CD14-positive monocyte (primary cell): Measurements from ENCODE around the gene FGGY. TPM values are rescaled to one million over a fixed set of nuclear protein-coding genes. Genes with fewer than 3 reads are reported as not detected.

Source experiments
- DNase-seq, 3 donors: peaks; one replicate each; pipeline ENCODE4 v3.0.0-alpha.2; 2011 to 2022
- H2AFZ ChIP-seq: 2 replicates; pipeline ENCODE4 v1.6.0; 2012; ENCODE audit warnings: mild to moderate bottlenecking, low read depth, low read length, inconsistent platforms; ENCODE audit not compliant: insufficient read depth, poor library complexity, severe bottlenecking
- H3K27ac ChIP-seq, 2 donors: 1 replicate in 1 of 2; 2 replicates in 1 of 2; pipeline ENCODE4 v1.5.1; 2012 to 2013; ENCODE audit warnings: low read length in 2 of 2, control low read depth in 1 of 2, inconsistent platforms in 1 of 2, low read depth in 1 of 2, mild to moderate bottlenecking in 1 of 2
- H3K27me3 ChIP-seq, 2 donors: one replicate each; pipeline versions ENCODE4 v1.6.0 to v1.6.1; 2011 to 2013; ENCODE audit warnings: low read length in 2 of 2; ENCODE audit not compliant: control insufficient read depth in 2 of 2, insufficient read depth in 2 of 2
- H3K36me3 ChIP-seq, 2 donors: replicated peaks in 1 of 2; 1 replicate in 1 of 2; 2 replicates in 1 of 2; pipeline versions ENCODE4 v1.5.1 to v1.6.1; 2012 to 2013; ENCODE audit warnings: low read length in 2 of 2, control low read depth in 1 of 2, inconsistent platforms in 1 of 2, mild to moderate bottlenecking in 1 of 2; ENCODE audit not compliant: insufficient read depth in 2 of 2, control insufficient read depth in 1 of 2
- H3K4me1 ChIP-seq, 2 donors: 1 replicate in 1 of 2; 2 replicates in 1 of 2; pipeline versions ENCODE4 v1.5.1 to v1.6.1; 2012 to 2013; ENCODE audit warnings: low read length in 2 of 2, control low read depth in 1 of 2, inconsistent platforms in 1 of 2, mild to moderate bottlenecking in 1 of 2, moderate library complexity in 1 of 2; ENCODE audit not compliant: insufficient read depth in 2 of 2, control insufficient read depth in 1 of 2
- H3K4me2 ChIP-seq: replicated peaks from 2 replicates; pipeline ENCODE3; 2012; ENCODE audit warnings: low read length, moderate library complexity, mild to moderate bottlenecking; ENCODE audit not compliant: poor library complexity, severe bottlenecking; ENCODE audit errors: extremely low read depth
- H3K4me3 ChIP-seq, 3 experiments: fragments of 200-600 bp in 1 of 3; sonication (generic) in 1 of 3; replicated peaks in 1 of 3; 1 replicate in 2 of 3; 2 replicates in 1 of 3; pipeline ENCODE4 v1.5.1; 2011 to 2013; ENCODE audit warnings: low read length in 3 of 3, mild to moderate bottlenecking in 3 of 3, control low read depth in 2 of 3, low read depth in 2 of 3, inconsistent platforms in 1 of 3, moderate library complexity in 1 of 3
- H3K79me2 ChIP-seq: 2 replicates; pipeline ENCODE4 v1.6.0; 2012; ENCODE audit warnings: mild to moderate bottlenecking, control low read depth, inconsistent platforms, low read length, moderate library complexity; ENCODE audit not compliant: insufficient read depth
- H3K9ac ChIP-seq: 2 replicates; pipeline ENCODE4 v1.6.0; 2017; ENCODE audit warnings: low read length, mild to moderate bottlenecking; ENCODE audit not compliant: insufficient read depth, poor library complexity, severe bottlenecking
- H3K9me3 ChIP-seq, 2 donors: replicated peaks in 1 of 2; 1 replicate in 1 of 2; 2 replicates in 1 of 2; pipeline versions ENCODE4 v1.5.1 to v1.6.1; 2012 to 2013; ENCODE audit warnings: low read length in 2 of 2, control low read depth in 1 of 2; ENCODE audit not compliant: control insufficient read depth in 1 of 2, insufficient read depth in 1 of 2
- H4K20me1 ChIP-seq: 2 replicates; pipeline ENCODE4 v1.6.0; 2012; ENCODE audit warnings: mild to moderate bottlenecking, low read length, control low read depth, moderate library complexity; ENCODE audit not compliant: insufficient read depth
- H3K27ac Mint-ChIP-seq, 7 donors: one replicate each; pipeline ENCODE4 v1.8.0; 2020; ENCODE audit warnings: mild to moderate bottlenecking in 7 of 7, mixed read lengths in 7 of 7, moderate library complexity in 6 of 7, inconsistent platforms in 2 of 7
- H3K27me3 Mint-ChIP-seq, 3 donors: one replicate each; pipeline ENCODE4 v1.8.0; 2021 to 2022; ENCODE audit warnings: low read depth in 3 of 3, mild to moderate bottlenecking in 3 of 3, mixed read lengths in 3 of 3, moderate library complexity in 3 of 3, inconsistent platforms in 1 of 3
- H3K36me3 Mint-ChIP-seq, 2 donors: one replicate each; pipeline ENCODE4 v1.8.0; 2020; ENCODE audit warnings: mixed read lengths in 2 of 2, inconsistent platforms in 1 of 2, mild to moderate bottlenecking in 1 of 2
- H3K4me1 Mint-ChIP-seq: one replicate; pipeline ENCODE4 v1.8.0; 2020; ENCODE audit warnings: mild to moderate bottlenecking, mixed read lengths
- H3K4me3 Mint-ChIP-seq, 2 donors: one replicate each; pipeline ENCODE4 v1.8.0; 2020; ENCODE audit warnings: mild to moderate bottlenecking in 2 of 2, mixed read lengths in 2 of 2, moderate library complexity in 1 of 2
- H3K9me3 Mint-ChIP-seq, 7 donors: one replicate each; pipeline ENCODE4 v1.8.0; 2020 to 2022; ENCODE audit warnings: mixed read lengths in 7 of 7, mild to moderate bottlenecking in 6 of 7, moderate library complexity in 6 of 7, inconsistent platforms in 2 of 7
- CTCF ChIP-seq: fragments of 200-600 bp; IDR thresholded peaks from one replicate; pipeline ENCODE4 v1.8.0; 2022; ENCODE audit warnings: antibody characterized with exemption, mild to moderate bottlenecking
- WGBS: methylation state at CpG from one replicate; pipeline ENCODE4 v1.1.5; 2013; ENCODE audit warnings: missing lambda C conversion rate; ENCODE audit not compliant: insufficient coverage; 5-methylcytosine and 5-hydroxymethylcytosine counted together
- intact Hi-C, 2 donors: fragments of 100-400 bp; cut with micrococcal nuclease; formaldehyde crosslinking; loops; one replicate each; pipeline versions ENCODE4 v1.15.0 to v1.15.1; 2023
- polyA plus RNA-seq, 3 donors: library from polyadenylated mRNA; depleted of rRNA in 1 of 3; unstranded in 2 of 3; stranded (reverse) in 1 of 3; fragments of 300-500 nt in 2 of 3; fragments of >200 nt in 1 of 3; fragmentation: Illumina TruSeq in 2 of 3; gene quantifications; 1 replicate in 2 of 3; 2 replicates in 1 of 3; pipeline ENCODE4 v1.2.3, GENCODE V29; 2012 to 2021

Gene FGGY
- polyA plus RNA-seq, 3 donors: 2.3 to 4.3 (median 2.9) TPM

- no peak for DNase-seq
- H3K27ac ChIP-seq: no peak overlapping the region
Observed at GRCh38 chr1:59554011-59554663, 257.2 kb downstream of the FGGY start.

GRCh38 chr1:59554752-59555151, 257.9 kb downstream of the FGGY start:
- Histone ChIP-seq H3K9ac (no peak overlapping the region), H3K9me3 (peaks cover 9 to 19% of the 10 kb centered on the region in 2 donors), H3K4me1 (peaks cover 26 to 29% of the 10 kb centered on the region in 2 donors), H2AFZ (no peak overlapping the region), H3K27ac (no peak overlapping the region), H3K4me2 (no peak overlapping the region), H4K20me1 (no peaks in the 10 kb centered on the region), H3K79me2 (no peaks in the 10 kb centered on the region), H3K4me3 (no peak overlapping the region), H3K36me3 (peaks cover 0 to 9% of the 10 kb centered on the region in 2 donors), H3K27me3 (no peaks in the 10 kb centered on the region)
- peaks cover 11 to 23% (median 17%) of the 10 kb centered on the region in 7 donors for H3K9me3 Mint-ChIP-seq
- peaks cover 10 to 11% of the 10 kb centered on the region in 2 donors for H3K36me3 Mint-ChIP-seq
- peaks cover 0 to 3% (median 0%) of the 10 kb centered on the region in 3 donors for H3K27me3 Mint-ChIP-seq
- DNase-seq: no peak
- H3K27ac Mint-ChIP-seq: no peak overlapping the region
- intact Hi-C loops: loop anchor here in 1 of 2 donors (10.0 kb wide), 1 partner anchor 120 kb away; no protein-coding TSS in a partner anchor
- peaks cover 29% of the 10 kb centered on the region for H3K4me1 Mint-ChIP-seq
- no CpG with 5 or more reads among the region's 4 CpGs for WGBS
- TF ChIP-seq CTCF: no peak
- H3K4me3 Mint-ChIP-seq: no peak overlapping the region

More at GRCh38 chr1:59554011-59554663, 257.2 kb downstream of the FGGY start:
- Histone ChIP-seq H3K4me2 (no peak overlapping the region), H3K79me2 (no peaks in the 10 kb centered on the region), H3K4me3 (no peak overlapping the region), H4K20me1 (no peaks in the 10 kb centered on the region), H2AFZ (no peak overlapping the region), H3K36me3 (peaks cover 0 to 9% of the 10 kb centered on the region in 2 donors), H3K27me3 (no peaks in the 10 kb centered on the region), H3K9ac (no peak overlapping the region), H3K4me1 (peaks cover 29 to 35% of the 10 kb centered on the region in 2 donors), H3K9me3 (peaks cover 9 to 19% of the 10 kb centered on the region in 2 donors)
- 100% methylated on average over 1 of the region's 8 CpGs for WGBS
- Mint-ChIP-seq H3K4me3 (no peak overlapping the region), H3K36me3 (peaks cover 10 to 11% of the 10 kb centered on the region in 2 donors), H3K27ac (peak overlapping the region in 4 of 7 donors; percentile 13 to 69 (median 25)), H3K27me3 (peaks cover 0 to 3% (median 0%) of the 10 kb centered on the region in 3 donors), H3K9me3 (peaks cover 11 to 23% (median 16%) of the 10 kb centered on the region in 7 donors), H3K4me1 (peaks cover 36% of the 10 kb centered on the region)
- intact Hi-C loops: loop anchor here in 1 of 2 donors (10.0 kb wide), 1 partner anchor 121 kb away; no protein-coding TSS in a partner anchor
- no peak for TF ChIP-seq CTCF
